Measurements from ENCODE around the gene SLC66A2. TPM values are rescaled to one million over a fixed set of nuclear protein-coding genes. Genes with fewer than 3 reads are reported as not detected.

The SLC66A2 gene
- total RNA-seq, 1 donor from 2014 or later, result 35.1 TPM

GRCh38 chr18:79983793-79984192, 32.3 kb upstream of the SLC66A2 start:
- no peak for TF ChIP-seq CTCF (IDR thresholded peaks at IDR 0.05)
- peaks cover 33% of the 10 kb centered on the region for H3K4me1 Mint-ChIP-seq (ENCODE audit: unreplicated experiment)
- H3K9me3 Mint-ChIP-seq (ENCODE audit: unreplicated experiment), result no peaks in the 10 kb centered on the region
- H3K4me3 Mint-ChIP-seq (ENCODE audit: unreplicated experiment), result no peak overlapping the region
- no peaks in the 10 kb centered on the region for H3K27me3 Mint-ChIP-seq (ENCODE audit: unreplicated experiment)
- H3K36me3 Mint-ChIP-seq (ENCODE audit: unreplicated experiment), result peaks cover 24% of the 10 kb centered on the region
- DNase-seq (ENCODE audit: extremely low spot score, unreplicated experiment), result no peak
- H3K27ac Mint-ChIP-seq (ENCODE audit: unreplicated experiment), result no peak overlapping the region

GRCh38 chr18:79983253-79983652, 31.8 kb upstream of the SLC66A2 start:
- Mint-ChIP-seq H3K36me3 (ENCODE audit: unreplicated experiment) (peaks cover 24% of the 10 kb centered on the region), H3K27ac (ENCODE audit: unreplicated experiment) (no peak overlapping the region), H3K27me3 (ENCODE audit: unreplicated experiment) (no peaks in the 10 kb centered on the region), H3K4me1 (ENCODE audit: unreplicated experiment) (peaks cover 33% of the 10 kb centered on the region), H3K4me3 (ENCODE audit: unreplicated experiment) (no peak overlapping the region), H3K9me3 (ENCODE audit: unreplicated experiment) (no peaks in the 10 kb centered on the region)
- TF ChIP-seq CTCF (IDR thresholded peaks at IDR 0.05), result no peak
- DNase-seq (ENCODE audit: extremely low spot score, unreplicated experiment), result no peak

GRCh38 chr18:79982736-79983135, 31.3 kb upstream of the SLC66A2 start:
- H3K4me3 Mint-ChIP-seq (ENCODE audit: unreplicated experiment), result no peak overlapping the region
- no peaks in the 10 kb centered on the region for H3K9me3 Mint-ChIP-seq (ENCODE audit: unreplicated experiment)
- no peaks in the 10 kb centered on the region for H3K27me3 Mint-ChIP-seq (ENCODE audit: unreplicated experiment)
- H3K27ac Mint-ChIP-seq (ENCODE audit: unreplicated experiment), result no peak overlapping the region
- peaks cover 24% of the 10 kb centered on the region for H3K36me3 Mint-ChIP-seq (ENCODE audit: unreplicated experiment)
- no peak for TF ChIP-seq CTCF (IDR thresholded peaks at IDR 0.05)
- no peak for DNase-seq (ENCODE audit: extremely low spot score, unreplicated experiment)
- H3K4me1 Mint-ChIP-seq (ENCODE audit: unreplicated experiment), result peaks cover 37% of the 10 kb centered on the region

- Mint-ChIP-seq H3K4me3 (ENCODE audit: unreplicated experiment) (no peak overlapping the region), H3K4me1 (ENCODE audit: unreplicated experiment) (peaks cover 23% of the 10 kb centered on the region), H3K36me3 (ENCODE audit: unreplicated experiment) (peaks cover 25% of the 10 kb centered on the region), H3K9me3 (ENCODE audit: unreplicated experiment) (no peaks in the 10 kb centered on the region), H3K27ac (ENCODE audit: unreplicated experiment) (no peak overlapping the region), H3K27me3 (ENCODE audit: unreplicated experiment) (no peaks in the 10 kb centered on the region)
- TF ChIP-seq CTCF (IDR thresholded peaks at IDR 0.05), result no peak
- DNase-seq (ENCODE audit: extremely low spot score, unreplicated experiment), result no peak
Observed at GRCh38 chr18:79980585-79980984, 29.1 kb upstream of the SLC66A2 start.

GRCh38 chr18:79979843-79980242, 28.4 kb upstream of the SLC66A2 start:
- H3K4me3 Mint-ChIP-seq (ENCODE audit: unreplicated experiment), result no peak overlapping the region
- peaks cover 22% of the 10 kb centered on the region for H3K36me3 Mint-ChIP-seq (ENCODE audit: unreplicated experiment)
- H3K27ac Mint-ChIP-seq (ENCODE audit: unreplicated experiment), result no peak overlapping the region

More at GRCh38 chr18:79979843-79980242, 28.4 kb upstream of the SLC66A2 start:
- no peaks in the 10 kb centered on the region for H3K27me3 Mint-ChIP-seq (ENCODE audit: unreplicated experiment)
- H3K4me1 Mint-ChIP-seq (ENCODE audit: unreplicated experiment), result peaks cover 18% of the 10 kb centered on the region
- no peaks in the 10 kb centered on the region for H3K9me3 Mint-ChIP-seq (ENCODE audit: unreplicated experiment)
- TF ChIP-seq CTCF (IDR thresholded peaks at IDR 0.05), result no peak
- no peak for DNase-seq (ENCODE audit: extremely low spot score, unreplicated experiment)
